Measurements from ENCODE around the gene COL19A1. TPM values are rescaled to one million over a fixed set of nuclear protein-coding genes. Genes with fewer than 3 reads are reported as not detected.

Gene COL19A1
- polyA plus RNA-seq, 1 donor (not counting 4 experiments of a cell fraction or from before 2014, with no cell fraction given) = not detected

- no peak overlapping the region for H3K27ac ChIP-seq (ENCODE audit: control insufficient read depth, insufficient read depth, low read length)
- no peak overlapping the region for H2AFZ ChIP-seq (ENCODE audit: control insufficient read depth, low read length)
- H3K4me3 ChIP-seq (ENCODE audit: control insufficient read depth in 2 of 3, extremely low read depth in 1 of 3, insufficient read depth in 2 of 3, low read depth in 1 of 3, low read length in 3 of 3) = no peak overlapping the region
- no peaks in the 10 kb centered on the region for H3K27me3 ChIP-seq (ENCODE audit: control insufficient read depth, extremely low read depth, insufficient read depth, low read length)
- H3K36me3 ChIP-seq (ENCODE audit: control insufficient read depth in 2 of 2, extremely low read depth in 1 of 2, insufficient read depth in 2 of 2, low read length in 2 of 2) = no peaks in the 10 kb centered on the region
- H3K9ac ChIP-seq (ENCODE audit: control insufficient read depth, extremely low read depth, insufficient read depth, low read length) = no peak overlapping the region
- no peaks in the 10 kb centered on the region for H3K9me1 ChIP-seq (ENCODE audit: control insufficient read depth, extremely low read depth, insufficient read depth, low read length)
- H3K9me3 ChIP-seq (ENCODE audit: control insufficient read depth, low read depth, low read length) = no peaks in the 10 kb centered on the region
- no peak overlapping the region for H3K4me2 ChIP-seq (ENCODE audit: control insufficient read depth, extremely low read depth, insufficient read depth, low read depth, low read length)
- H4K20me1 ChIP-seq (ENCODE audit: control insufficient read depth, extremely low read depth, insufficient read depth, low read length) = no peaks in the 10 kb centered on the region
- TF ChIP-seq CTCF (optimal IDR thresholded peaks at IDR 0.05 in 1 of 3, IDR thresholded peaks at IDR 0.05 in 1 of 3, conservative IDR thresholded peaks at IDR 0.05 in 1 of 3; ENCODE audit: extremely low read depth in 1 of 3, insufficient read depth in 2 of 3, low read length in 3 of 3) (no peak), EZH2 (IDR thresholded peaks at IDR 0.05; ENCODE audit: low read length) (no peak)
- dilution Hi-C loops (cut with MboI; ENCODE audit: extremely low pct_ligation_motif_present, low sequenced_read_pairs) = no loop called here
- DNase-seq (ENCODE audit: low read depth, low spot score) = no peak
- H3K4me1 ChIP-seq (ENCODE audit: control insufficient read depth, extremely low read depth, insufficient read depth, low read length) = no peaks in the 10 kb centered on the region
- no peaks in the 10 kb centered on the region for H3K79me2 ChIP-seq (ENCODE audit: control insufficient read depth, insufficient read depth, low read length)
- no peak for FAIRE-seq
Observed at GRCh38 chr6:70059039-70059719, 192.8 kb downstream of the COL19A1 start.

GRCh38 chr6:70060680-70061079 lies 194.3 kb downstream of the COL19A1 start:
- Histone ChIP-seq H3K9ac (ENCODE audit: control insufficient read depth, extremely low read depth, insufficient read depth, low read length) (no peak overlapping the region), H3K9me1 (ENCODE audit: control insufficient read depth, extremely low read depth, insufficient read depth, low read length) (no peaks in the 10 kb centered on the region), H2AFZ (ENCODE audit: control insufficient read depth, low read length) (no peak overlapping the region), H3K27me3 (ENCODE audit: control insufficient read depth, extremely low read depth, insufficient read depth, low read length) (no peaks in the 10 kb centered on the region), H4K20me1 (ENCODE audit: control insufficient read depth, extremely low read depth, insufficient read depth, low read length) (no peaks in the 10 kb centered on the region), H3K9me3 (ENCODE audit: control insufficient read depth, low read depth, low read length) (no peaks in the 10 kb centered on the region), H3K36me3 (ENCODE audit: control insufficient read depth in 2 of 2, extremely low read depth in 1 of 2, insufficient read depth in 2 of 2, low read length in 2 of 2) (no peaks in the 10 kb centered on the region), H3K4me2 (ENCODE audit: control insufficient read depth, extremely low read depth, insufficient read depth, low read depth, low read length) (no peak overlapping the region), H3K4me1 (ENCODE audit: control insufficient read depth, extremely low read depth, insufficient read depth, low read length) (no peaks in the 10 kb centered on the region), H3K27ac (ENCODE audit: control insufficient read depth, insufficient read depth, low read length) (no peak overlapping the region), H3K4me3 (ENCODE audit: control insufficient read depth in 2 of 3, extremely low read depth in 1 of 3, insufficient read depth in 2 of 3, low read depth in 1 of 3, low read length in 3 of 3) (no peak overlapping the region), H3K79me2 (ENCODE audit: control insufficient read depth, insufficient read depth, low read length) (no peaks in the 10 kb centered on the region)
- dilution Hi-C loops (cut with MboI; ENCODE audit: extremely low pct_ligation_motif_present, low sequenced_read_pairs) = no loop called here
- TF ChIP-seq CTCF (optimal IDR thresholded peaks at IDR 0.05 in 1 of 3, IDR thresholded peaks at IDR 0.05 in 1 of 3, conservative IDR thresholded peaks at IDR 0.05 in 1 of 3; ENCODE audit: extremely low read depth in 1 of 3, insufficient read depth in 2 of 3, low read length in 3 of 3) (no peak), EZH2 (IDR thresholded peaks at IDR 0.05; ENCODE audit: low read length) (no peak)
- no peak for DNase-seq (ENCODE audit: low read depth, low spot score)
- no peak for FAIRE-seq

Data from keratinocyte (primary cell).